ENCODE results near the gene COMTD1. TPM values are rescaled to one million over a fixed set of nuclear protein-coding genes. Genes with fewer than 3 reads are reported as not detected.

COMTD1 gene
- total RNA-seq, 1 donor from 2014 or later = 14.2 TPM

DNA sequence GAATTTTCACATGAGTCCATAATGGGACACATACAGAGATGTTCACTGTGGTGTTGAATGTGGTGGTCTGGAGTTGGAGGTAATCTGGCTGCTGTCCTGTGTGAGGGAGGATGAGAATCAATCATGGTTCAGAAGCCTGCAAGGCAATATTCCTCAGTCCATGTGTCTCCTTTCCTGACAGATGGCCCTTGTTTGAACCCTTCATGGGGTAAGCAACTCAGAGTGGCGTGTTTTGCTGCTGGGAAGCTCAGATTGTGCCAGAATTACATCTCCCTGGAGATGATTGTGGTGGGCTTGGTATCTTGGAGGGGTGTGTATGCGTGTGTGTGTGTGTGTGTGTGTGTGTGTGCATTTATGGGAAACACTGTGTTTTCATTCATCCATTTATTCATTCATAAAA, 44.5 kb upstream of the COMTD1 start:
- Mint-ChIP-seq H3K9me3 (ENCODE audit: unreplicated experiment) (peaks cover under 1% of the 10 kb centered on the region), H3K4me1 (ENCODE audit: low read depth, unreplicated experiment) (peaks cover 20% of the 10 kb centered on the region), H3K36me3 (ENCODE audit: unreplicated experiment) (no peaks in the 10 kb centered on the region), H3K27me3 (ENCODE audit: unreplicated experiment) (no peaks in the 10 kb centered on the region), H3K27ac (ENCODE audit: unreplicated experiment) (no peak overlapping the region), H3K4me3 (ENCODE audit: unreplicated experiment) (no peak overlapping the region)
- TF ChIP-seq CTCF (IDR thresholded peaks at IDR 0.05; ENCODE audit: partially characterized antibody, unreplicated experiment) = no peak
- DNase-seq = no peak

DNA sequence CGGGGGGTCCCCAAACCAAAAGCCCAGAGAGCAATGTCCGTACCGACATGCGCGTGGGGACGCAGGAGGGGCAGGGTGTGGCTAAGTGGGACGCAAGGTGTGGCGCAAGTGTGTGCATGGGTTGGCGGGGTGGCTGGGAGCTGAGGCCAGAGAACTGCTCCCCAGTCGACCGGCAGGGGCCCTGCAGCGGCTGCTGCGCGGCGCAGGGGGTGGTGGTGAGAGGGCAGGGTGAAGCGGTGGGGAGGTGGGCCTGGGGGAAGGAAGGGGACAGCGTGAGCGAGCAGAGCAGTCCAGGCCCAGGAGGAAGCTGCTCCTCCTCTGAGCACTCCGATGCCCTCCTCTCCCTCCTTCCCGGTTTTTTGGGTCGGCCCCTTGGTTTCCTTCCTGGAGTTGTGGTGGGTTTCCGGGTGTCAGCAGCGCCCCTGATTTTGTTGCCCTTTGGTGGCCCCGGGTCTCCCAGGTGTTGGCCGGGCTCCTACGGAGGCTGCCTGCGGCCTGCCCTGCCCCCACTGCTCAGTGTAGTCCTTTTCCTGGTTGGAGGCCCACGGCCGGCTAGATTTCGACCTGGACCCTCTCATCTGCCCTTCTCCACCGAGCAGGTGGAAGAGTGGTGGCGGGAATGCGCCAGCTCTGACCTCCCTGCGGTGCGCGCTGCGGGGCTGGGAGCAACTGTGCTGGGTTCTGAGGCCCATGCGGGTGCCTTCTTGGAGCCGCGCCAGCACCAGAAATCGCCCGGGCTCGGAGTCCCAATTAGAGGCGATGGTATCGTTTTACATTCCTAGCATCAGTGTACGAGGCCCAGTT, 40.5 kb upstream of the COMTD1 start:
- DNase-seq = no peak
- no peaks in the 10 kb centered on the region for H3K9me3 Mint-ChIP-seq (ENCODE audit: unreplicated experiment)
- peaks cover 2% of the 10 kb centered on the region for H3K27me3 Mint-ChIP-seq (ENCODE audit: unreplicated experiment)
- H3K36me3 Mint-ChIP-seq (ENCODE audit: unreplicated experiment) = no peaks in the 10 kb centered on the region
- H3K4me3 Mint-ChIP-seq (ENCODE audit: unreplicated experiment) = no peak overlapping the region
- no peak for TF ChIP-seq CTCF (IDR thresholded peaks at IDR 0.05; ENCODE audit: partially characterized antibody, unreplicated experiment)
- no peak overlapping the region for H3K27ac Mint-ChIP-seq (ENCODE audit: unreplicated experiment)
- H3K4me1 Mint-ChIP-seq (ENCODE audit: low read depth, unreplicated experiment) = peaks cover 6% of the 10 kb centered on the region

GRCh38 chr10:75272896-75273295, 37.1 kb upstream of the COMTD1 start:
- H3K4me1 Mint-ChIP-seq (ENCODE audit: low read depth, unreplicated experiment) = no peaks in the 10 kb centered on the region
- H3K27ac Mint-ChIP-seq (ENCODE audit: unreplicated experiment) = no peak overlapping the region
- peaks cover 2% of the 10 kb centered on the region for H3K27me3 Mint-ChIP-seq (ENCODE audit: unreplicated experiment)
- no peak overlapping the region for H3K4me3 Mint-ChIP-seq (ENCODE audit: unreplicated experiment)
- DNase-seq = no peak
- no peak for TF ChIP-seq CTCF (IDR thresholded peaks at IDR 0.05; ENCODE audit: partially characterized antibody, unreplicated experiment)
- H3K9me3 Mint-ChIP-seq (ENCODE audit: unreplicated experiment) = no peaks in the 10 kb centered on the region
- no peaks in the 10 kb centered on the region for H3K36me3 Mint-ChIP-seq (ENCODE audit: unreplicated experiment)

DNA sequence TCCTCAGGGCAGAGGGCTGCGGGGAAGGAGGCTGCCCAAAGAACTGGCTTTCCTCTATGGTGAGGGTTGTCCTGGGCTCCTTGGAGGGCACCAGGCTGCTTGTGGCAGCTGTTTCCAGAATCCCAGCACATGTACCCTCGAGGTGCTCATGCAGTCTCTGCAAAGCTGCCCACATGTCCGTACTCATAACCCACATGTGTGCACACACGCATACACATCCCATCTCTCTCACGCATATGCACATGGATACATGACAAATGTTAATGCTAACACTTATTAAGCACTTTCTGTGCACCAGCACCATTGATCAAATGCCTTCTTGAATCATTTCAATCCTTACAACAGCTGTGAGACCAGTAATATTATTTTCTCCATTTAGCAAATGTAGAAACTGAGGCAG, 36.3 kb upstream of the COMTD1 start:
- no peak for TF ChIP-seq CTCF (IDR thresholded peaks at IDR 0.05; ENCODE audit: partially characterized antibody, unreplicated experiment)
- H3K9me3 Mint-ChIP-seq (ENCODE audit: unreplicated experiment) = no peaks in the 10 kb centered on the region
- no peaks in the 10 kb centered on the region for H3K4me1 Mint-ChIP-seq (ENCODE audit: low read depth, unreplicated experiment)
- no peak for DNase-seq
- no peaks in the 10 kb centered on the region for H3K36me3 Mint-ChIP-seq (ENCODE audit: unreplicated experiment)
- no peak overlapping the region for H3K4me3 Mint-ChIP-seq (ENCODE audit: unreplicated experiment)
- peaks cover 2% of the 10 kb centered on the region for H3K27me3 Mint-ChIP-seq (ENCODE audit: unreplicated experiment)
- H3K27ac Mint-ChIP-seq (ENCODE audit: unreplicated experiment) = no peak overlapping the region

GRCh38 chr10:75269605-75270004, 33.8 kb upstream of the COMTD1 start:
- Mint-ChIP-seq H3K4me1 (ENCODE audit: low read depth, unreplicated experiment) (no peaks in the 10 kb centered on the region), H3K27ac (ENCODE audit: unreplicated experiment) (no peak overlapping the region), H3K4me3 (ENCODE audit: unreplicated experiment) (no peak overlapping the region), H3K27me3 (ENCODE audit: unreplicated experiment) (peaks cover 2% of the 10 kb centered on the region), H3K36me3 (ENCODE audit: unreplicated experiment) (no peaks in the 10 kb centered on the region), H3K9me3 (ENCODE audit: unreplicated experiment) (no peaks in the 10 kb centered on the region)
- no peak for TF ChIP-seq CTCF (IDR thresholded peaks at IDR 0.05; ENCODE audit: partially characterized antibody, unreplicated experiment)
- DNase-seq = no peak

Data from glutamatergic neuron (in vitro differentiated cells).